AG04449 (cell line): ENCODE data around the gene IMMP2L.

Source experiments
- CTCF ChIA-PET: fragments of 350-600 bp; formaldehyde crosslinking; extraction: SDS; loops from one replicate; lab custom pipeline; 2021; ENCODE audit warnings: antibody characterized with exemption; lab: Yijun Ruan, JAX
- POLR2A ChIA-PET: fragments of 400-600, 350-600 bp; formaldehyde crosslinking; extraction: SDS; loops from one replicate; lab custom pipeline; 2020; ENCODE audit warnings: antibody characterized with exemption, inconsistent platforms; lab: Yijun Ruan, JAX
- DNase-seq: peaks from one replicate; pipeline ENCODE4 v3.0.0-alpha.2; 2010; ENCODE audit warnings: low read depth, low spot score
- H3K4me3 ChIP-seq: 2 replicates; pipeline ENCODE4 v1.5.1; 2011; ENCODE audit warnings: low read depth, mild to moderate bottlenecking, control low read depth, low read length
- TF ChIP-seq, protein P1 (sequence below): IDR thresholded peaks from one replicate; pipeline ENCODE4 v1.5.1; 2011; ENCODE audit warnings: mild to moderate bottlenecking, moderate library complexity, low read length, control low read depth, inconsistent platforms; ENCODE audit not compliant: insufficient read depth; ENCODE audit errors: missing control alignments

IMMP2L gene

DNA sequence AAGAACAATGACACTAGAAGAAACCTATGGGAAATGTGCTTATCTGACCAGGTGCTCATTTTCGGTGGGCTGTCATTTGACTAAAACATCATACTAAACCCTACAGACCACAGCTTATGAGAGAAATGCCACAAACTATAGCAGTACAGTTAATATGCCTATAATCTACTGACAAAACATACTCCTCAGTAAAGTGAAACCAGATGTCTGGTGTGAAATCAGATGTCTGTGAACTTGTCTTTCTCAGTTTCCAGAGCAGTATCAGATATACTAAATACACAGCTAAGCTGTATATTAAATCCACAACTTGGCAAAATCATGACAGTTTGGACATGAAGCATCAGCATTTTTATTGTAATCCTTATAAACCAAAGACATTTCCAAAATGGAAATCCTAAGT, 3.3 kb downstream of the IMMP2L start:
- ChIA-PET POLR2A (no interaction called here), CTCF (no interaction called here)
- no peak overlapping the region for H3K4me3 ChIP-seq
- no peak for DNase-seq
- TF ChIP-seq, protein P1, sequence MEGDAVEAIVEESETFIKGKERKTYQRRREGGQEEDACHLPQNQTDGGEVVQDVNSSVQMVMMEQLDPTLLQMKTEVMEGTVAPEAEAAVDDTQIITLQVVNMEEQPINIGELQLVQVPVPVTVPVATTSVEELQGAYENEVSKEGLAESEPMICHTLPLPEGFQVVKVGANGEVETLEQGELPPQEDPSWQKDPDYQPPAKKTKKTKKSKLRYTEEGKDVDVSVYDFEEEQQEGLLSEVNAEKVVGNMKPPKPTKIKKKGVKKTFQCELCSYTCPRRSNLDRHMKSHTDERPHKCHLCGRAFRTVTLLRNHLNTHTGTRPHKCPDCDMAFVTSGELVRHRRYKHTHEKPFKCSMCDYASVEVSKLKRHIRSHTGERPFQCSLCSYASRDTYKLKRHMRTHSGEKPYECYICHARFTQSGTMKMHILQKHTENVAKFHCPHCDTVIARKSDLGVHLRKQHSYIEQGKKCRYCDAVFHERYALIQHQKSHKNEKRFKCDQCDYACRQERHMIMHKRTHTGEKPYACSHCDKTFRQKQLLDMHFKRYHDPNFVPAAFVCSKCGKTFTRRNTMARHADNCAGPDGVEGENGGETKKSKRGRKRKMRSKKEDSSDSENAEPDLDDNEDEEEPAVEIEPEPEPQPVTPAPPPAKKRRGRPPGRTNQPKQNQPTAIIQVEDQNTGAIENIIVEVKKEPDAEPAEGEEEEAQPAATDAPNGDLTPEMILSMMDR: no peak

- TF ChIP-seq, protein P1: no peak
- ChIA-PET CTCF (no interaction called here), POLR2A (interaction anchor here (0.7 kb wide), 1 partner anchor 526 kb away, joined by 3 read pairs; no protein-coding TSS in a partner anchor)
- no peak for DNase-seq
- no peak overlapping the region for H3K4me3 ChIP-seq
These were observed 5.3 kb downstream of the IMMP2L start for GRCh38 chr7:111556977-111557376.

DNA sequence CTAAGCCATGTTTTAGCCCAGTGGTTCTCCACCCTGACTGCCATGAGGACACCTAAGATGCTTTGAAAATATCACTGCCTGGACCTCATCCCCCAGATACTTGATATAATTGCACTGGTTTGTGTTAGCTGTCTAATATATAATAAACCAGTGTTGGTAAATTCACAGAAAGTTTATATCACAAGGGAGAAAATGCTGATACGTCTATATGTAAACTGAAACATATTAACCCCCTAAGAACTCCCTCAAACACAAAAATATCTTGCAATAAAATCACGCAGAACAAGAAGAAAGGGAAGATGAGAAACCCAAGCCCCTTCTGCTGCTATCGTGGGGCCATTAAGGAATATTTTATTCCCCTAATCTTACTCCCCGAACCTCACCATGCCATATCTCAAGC, 8.2 kb downstream of the IMMP2L start:
- ChIA-PET CTCF (no interaction called here), POLR2A (no interaction called here)
- no peak overlapping the region for H3K4me3 ChIP-seq
- DNase-seq: no peak
- TF ChIP-seq, protein P1: no peak

DNA sequence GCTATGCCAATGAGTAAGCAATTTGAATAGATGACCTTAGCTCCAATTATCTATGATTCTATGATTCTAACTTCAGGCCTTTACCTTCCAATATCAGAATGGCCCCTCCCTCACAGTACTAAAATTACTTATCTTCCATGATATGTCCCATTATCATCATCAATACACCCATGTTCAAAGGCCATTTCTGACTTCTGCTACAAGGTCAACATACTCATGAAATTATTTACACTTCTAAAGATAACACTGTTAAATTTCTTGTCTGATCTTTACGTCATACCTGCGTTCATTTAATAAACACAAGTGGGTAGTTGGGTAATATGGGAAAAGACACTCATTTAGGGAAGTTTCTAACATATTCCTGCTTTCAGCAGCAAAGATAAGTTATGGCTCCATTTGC, 21.2 kb downstream of the IMMP2L start:
- POLR2A ChIA-PET: no interaction called here
- CTCF ChIA-PET: no interaction called here
- TF ChIP-seq, protein P1: no peak
- H3K4me3 ChIP-seq: no peak overlapping the region
- DNase-seq: no peak

DNA sequence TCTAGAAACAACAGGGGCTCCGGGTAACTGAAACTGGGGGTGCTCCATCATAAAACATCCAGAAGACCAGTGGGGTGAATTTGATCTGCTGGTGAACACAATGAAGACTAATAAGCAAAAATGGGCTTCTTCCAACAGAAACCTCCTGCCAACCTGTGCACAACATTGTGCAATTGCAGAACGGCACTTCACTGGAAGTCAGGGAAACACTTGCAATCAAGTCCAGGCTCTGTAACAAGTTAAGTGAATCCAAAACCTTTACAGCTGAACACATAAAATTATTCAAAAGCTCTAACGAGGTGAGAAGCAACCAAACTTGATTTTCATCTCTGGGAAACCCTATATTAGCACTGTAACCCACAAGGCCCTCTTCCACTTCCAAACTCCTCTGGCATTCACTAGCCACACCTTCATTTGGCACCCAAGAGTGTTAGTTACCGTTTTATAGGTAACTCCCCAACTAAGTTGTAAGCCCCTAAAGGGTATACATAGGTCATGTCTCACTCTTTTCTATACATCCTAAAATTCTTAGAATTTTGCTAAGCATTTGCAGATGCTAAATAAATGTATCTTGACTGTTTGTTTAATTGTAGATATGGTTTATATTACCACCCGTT, 22.0 kb downstream of the IMMP2L start:
- CTCF ChIA-PET: no interaction called here
- no peak overlapping the region for H3K4me3 ChIP-seq
- TF ChIP-seq, protein P1: no peak
- DNase-seq: no peak
- POLR2A ChIA-PET: no interaction called here

DNA sequence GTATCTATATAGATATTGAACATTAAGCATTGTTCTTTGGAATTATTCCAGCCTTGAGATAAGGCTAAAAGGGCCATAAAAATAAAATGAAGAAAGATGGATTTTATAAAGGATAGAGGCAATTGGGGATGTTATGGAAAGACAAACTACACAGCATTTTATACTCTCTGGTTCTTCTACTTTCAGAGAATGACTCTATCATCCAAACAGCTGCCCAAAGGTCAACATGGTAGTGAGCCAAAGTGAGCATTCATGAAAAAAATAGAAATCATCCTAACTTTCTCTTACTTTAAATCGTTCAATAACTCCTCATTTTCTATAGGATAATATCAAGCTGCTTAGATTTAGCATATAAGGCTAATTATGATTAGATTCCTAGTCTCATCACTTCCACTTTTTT, 25.2 kb downstream of the IMMP2L start:
- TF ChIP-seq, protein P1: no peak
- no peak for DNase-seq
- ChIA-PET CTCF (no interaction called here), POLR2A (no interaction called here)
- no peak overlapping the region for H3K4me3 ChIP-seq
